ENCODE data around the gene MAGI3. TPM values are rescaled to one million over a fixed set of nuclear protein-coding genes. Genes with fewer than 3 reads are reported as not detected.

MAGI3 gene
- total RNA-seq, 1 donor from 2014 or later: 17.6 TPM

- no peak for DNase-seq (ENCODE audit: low read depth, low spot score)
- Mint-ChIP-seq H3K27me3 (ENCODE audit: low read depth) (no peaks in the 10 kb centered on the region), H3K4me1 (peaks cover 3% of the 10 kb centered on the region), H3K27ac (ENCODE audit: unreplicated experiment) (no peak overlapping the region), H3K9me3 (peaks cover 2% of the 10 kb centered on the region), H3K36me3 (ENCODE audit: low read depth) (no peaks in the 10 kb centered on the region), H3K4me3 (no peak overlapping the region)
- no peak for TF ChIP-seq CTCF (conservative IDR thresholded peaks at IDR 0.05)
These were observed 19.4 kb upstream of the MAGI3 start for GRCh38 chr1:113370868-113371267.

GRCh38 chr1:113372546-113372945, 17.8 kb upstream of the MAGI3 start:
- Mint-ChIP-seq H3K4me1 (peaks cover 3% of the 10 kb centered on the region), H3K4me3 (no peak overlapping the region), H3K27ac (ENCODE audit: unreplicated experiment) (no peak overlapping the region), H3K9me3 (peaks cover 2% of the 10 kb centered on the region), H3K27me3 (ENCODE audit: low read depth) (no peaks in the 10 kb centered on the region), H3K36me3 (ENCODE audit: low read depth) (no peaks in the 10 kb centered on the region)
- no peak for TF ChIP-seq CTCF (conservative IDR thresholded peaks at IDR 0.05)
- no peak for DNase-seq (ENCODE audit: low read depth, low spot score)

GRCh38 chr1:113373644-113374043, 16.7 kb upstream of the MAGI3 start:
- Mint-ChIP-seq H3K4me3 (no peak overlapping the region), H3K4me1 (peaks cover 3% of the 10 kb centered on the region), H3K27me3 (ENCODE audit: low read depth) (no peaks in the 10 kb centered on the region)

GRCh38 chr1:113375878-113376277, 14.4 kb upstream of the MAGI3 start:
- H3K4me1 Mint-ChIP-seq: no peaks in the 10 kb centered on the region
- DNase-seq (ENCODE audit: low read depth, low spot score): no peak
- H3K27me3 Mint-ChIP-seq (ENCODE audit: low read depth): no peaks in the 10 kb centered on the region
- no peak overlapping the region for H3K27ac Mint-ChIP-seq (ENCODE audit: unreplicated experiment)
- no peaks in the 10 kb centered on the region for H3K36me3 Mint-ChIP-seq (ENCODE audit: low read depth)
- TF ChIP-seq CTCF (conservative IDR thresholded peaks at IDR 0.05): no peak
- H3K9me3 Mint-ChIP-seq: no peaks in the 10 kb centered on the region
- H3K4me3 Mint-ChIP-seq: no peak overlapping the region

More at GRCh38 chr1:113373644-113374043, 16.7 kb upstream of the MAGI3 start:
- no peak overlapping the region for H3K27ac Mint-ChIP-seq (ENCODE audit: unreplicated experiment)
- TF ChIP-seq CTCF (conservative IDR thresholded peaks at IDR 0.05): no peak
- H3K9me3 Mint-ChIP-seq: peaks cover under 1% of the 10 kb centered on the region
- no peak for DNase-seq (ENCODE audit: low read depth, low spot score)
- no peaks in the 10 kb centered on the region for H3K36me3 Mint-ChIP-seq (ENCODE audit: low read depth)

GRCh38 chr1:113380075-113380474, 10.2 kb upstream of the MAGI3 start:
- no peak for TF ChIP-seq CTCF (conservative IDR thresholded peaks at IDR 0.05)
- Mint-ChIP-seq H3K4me3 (no peak overlapping the region), H3K9me3 (peaks cover 3% of the 10 kb centered on the region), H3K36me3 (ENCODE audit: low read depth) (no peaks in the 10 kb centered on the region), H3K27me3 (ENCODE audit: low read depth) (no peaks in the 10 kb centered on the region), H3K4me1 (no peaks in the 10 kb centered on the region), H3K27ac (ENCODE audit: unreplicated experiment) (no peak overlapping the region)
- no peak for DNase-seq (ENCODE audit: low read depth, low spot score)

Measured in neural crest cell (in vitro differentiated cells).